Measurements from ENCODE around the gene CUL3. TPM values are rescaled to one million over a fixed set of nuclear protein-coding genes. Genes with fewer than 3 reads are reported as not detected.

Gene CUL3
- total and polyA plus RNA-seq, 2 experiments from 2014 or later = 66.4 to 79.0 TPM

DNA sequence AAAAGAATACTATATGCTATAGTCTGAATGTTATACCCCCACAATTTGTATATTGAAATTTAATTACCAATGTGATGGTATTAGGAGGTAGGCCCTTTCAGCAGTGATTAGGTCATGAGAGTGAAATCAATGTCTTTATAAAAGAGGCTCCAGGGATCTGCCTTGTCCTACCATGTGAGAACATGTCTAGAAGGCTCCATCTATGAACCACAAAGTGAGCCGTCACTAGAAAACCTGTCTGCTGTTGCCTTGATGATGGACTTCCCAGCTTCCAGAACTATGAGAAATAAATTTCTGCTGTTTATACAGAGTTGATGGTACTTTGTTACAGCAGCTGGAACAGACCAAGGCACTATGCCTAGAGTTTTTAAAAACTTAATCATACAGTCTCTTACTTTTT lies 136.9 kb downstream of the CUL3 start:
- WGBS (ENCODE audit: low lambda C conversion rate, missing lambda C conversion rate) = 95% methylated on average over 1 of the region's 1 CpG
- H3K4me3 ChIP-seq = no peak overlapping the region

DNA sequence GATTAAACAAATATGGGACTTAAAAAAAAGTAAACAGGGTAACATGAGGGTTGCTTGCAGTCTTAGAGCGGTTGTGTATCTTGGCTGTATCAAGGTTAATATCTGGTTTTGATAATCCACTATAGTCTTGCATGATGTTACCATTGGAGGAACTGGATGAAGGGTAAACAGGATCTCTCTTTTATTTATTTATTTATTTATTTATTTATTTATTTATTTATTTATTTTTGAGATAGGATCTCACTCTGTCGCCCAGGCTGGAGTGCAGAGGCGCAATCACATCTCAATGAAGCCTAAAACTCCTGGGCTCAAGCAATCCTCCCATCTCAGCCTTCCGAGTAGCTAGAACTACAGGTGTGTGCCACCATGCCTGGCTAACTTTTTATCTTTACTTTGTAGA lies 140.4 kb downstream of the CUL3 start:
- TF ChIP-seq EZH2phosphoT487 (IDR thresholded peaks at IDR 0.05; ENCODE audit: low read depth, severe bottlenecking, unreplicated experiment) (no peak), EZH2 (IDR thresholded peaks at IDR 0.05; ENCODE audit: borderline replicate concordance) (no peak)
- TF ChIP-seq, protein P1, sequence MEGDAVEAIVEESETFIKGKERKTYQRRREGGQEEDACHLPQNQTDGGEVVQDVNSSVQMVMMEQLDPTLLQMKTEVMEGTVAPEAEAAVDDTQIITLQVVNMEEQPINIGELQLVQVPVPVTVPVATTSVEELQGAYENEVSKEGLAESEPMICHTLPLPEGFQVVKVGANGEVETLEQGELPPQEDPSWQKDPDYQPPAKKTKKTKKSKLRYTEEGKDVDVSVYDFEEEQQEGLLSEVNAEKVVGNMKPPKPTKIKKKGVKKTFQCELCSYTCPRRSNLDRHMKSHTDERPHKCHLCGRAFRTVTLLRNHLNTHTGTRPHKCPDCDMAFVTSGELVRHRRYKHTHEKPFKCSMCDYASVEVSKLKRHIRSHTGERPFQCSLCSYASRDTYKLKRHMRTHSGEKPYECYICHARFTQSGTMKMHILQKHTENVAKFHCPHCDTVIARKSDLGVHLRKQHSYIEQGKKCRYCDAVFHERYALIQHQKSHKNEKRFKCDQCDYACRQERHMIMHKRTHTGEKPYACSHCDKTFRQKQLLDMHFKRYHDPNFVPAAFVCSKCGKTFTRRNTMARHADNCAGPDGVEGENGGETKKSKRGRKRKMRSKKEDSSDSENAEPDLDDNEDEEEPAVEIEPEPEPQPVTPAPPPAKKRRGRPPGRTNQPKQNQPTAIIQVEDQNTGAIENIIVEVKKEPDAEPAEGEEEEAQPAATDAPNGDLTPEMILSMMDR (IDR thresholded peaks at IDR 0.05; ENCODE audit: poor library complexity) = no peak
- no peaks in the 10 kb centered on the region for H3K27me3 ChIP-seq
- H3K4me2 ChIP-seq = no peak overlapping the region
- no peak overlapping the region for H3K27ac ChIP-seq
- no peak overlapping the region for H3K4me3 ChIP-seq
- H4K20me1 ChIP-seq (ENCODE audit: insufficient read depth, poor library complexity, severe bottlenecking) = no peaks in the 10 kb centered on the region
- no peak for DNase-seq (ENCODE audit: low spot score)
- no peaks in the 10 kb centered on the region for H3K79me2 ChIP-seq
- H2AFZ ChIP-seq = no peak overlapping the region
- no peaks in the 10 kb centered on the region for H3K4me1 ChIP-seq (ENCODE audit: insufficient read depth)
- WGBS (ENCODE audit: low lambda C conversion rate, missing lambda C conversion rate) = 96% methylated on average over 4 of the region's 4 CpGs
- no peaks in the 10 kb centered on the region for H3K36me3 ChIP-seq (replicated peaks; ENCODE audit: insufficient read depth, low read depth)
- no peaks in the 10 kb centered on the region for H3K9me2 ChIP-seq (replicated peaks; ENCODE audit: insufficient read depth)
- no peaks in the 10 kb centered on the region for H3K9me3 ChIP-seq (ENCODE audit: low read depth)

More for the DNA sequence above, 136.9 kb downstream of the CUL3 start:
- Histone ChIP-seq H2AFZ (no peak overlapping the region), H3K36me3 (replicated peaks; ENCODE audit: insufficient read depth, low read depth) (no peaks in the 10 kb centered on the region), H3K9me3 (ENCODE audit: low read depth) (no peaks in the 10 kb centered on the region), H3K79me2 (no peaks in the 10 kb centered on the region), H3K9me2 (replicated peaks; ENCODE audit: insufficient read depth) (no peaks in the 10 kb centered on the region), H3K4me2 (no peak overlapping the region), H4K20me1 (ENCODE audit: insufficient read depth, poor library complexity, severe bottlenecking) (no peaks in the 10 kb centered on the region), H3K27ac (no peak overlapping the region), H3K4me1 (ENCODE audit: insufficient read depth) (no peaks in the 10 kb centered on the region), H3K27me3 (no peaks in the 10 kb centered on the region)
- TF ChIP-seq, protein P1 (IDR thresholded peaks at IDR 0.05; ENCODE audit: poor library complexity) = no peak
- no peak for TF ChIP-seq EZH2phosphoT487 (IDR thresholded peaks at IDR 0.05; ENCODE audit: low read depth, severe bottlenecking, unreplicated experiment)
- no peak for DNase-seq (ENCODE audit: low spot score)

DNA sequence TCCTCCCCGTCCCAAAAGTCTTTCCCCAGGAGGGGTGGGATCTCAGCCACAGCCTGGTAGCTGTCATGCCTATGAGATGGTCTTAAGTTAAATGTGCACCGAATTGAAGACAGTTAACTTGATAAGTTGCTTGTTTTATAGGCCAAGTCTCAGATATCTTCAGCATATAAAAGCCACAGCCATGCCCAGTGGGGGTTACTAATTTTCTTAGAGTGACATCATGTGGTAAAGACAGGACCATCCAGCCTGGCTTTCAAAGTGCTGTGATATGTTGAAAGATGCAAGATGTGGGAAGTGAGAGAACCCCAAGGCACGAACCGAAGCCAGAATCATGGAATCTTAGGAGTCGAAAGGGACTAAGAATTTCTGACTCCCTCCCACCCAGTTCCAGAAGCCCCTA lies 141.1 kb downstream of the CUL3 start:
- H3K9me3 ChIP-seq (ENCODE audit: low read depth) = no peaks in the 10 kb centered on the region
- H2AFZ ChIP-seq = no peak overlapping the region
- no peaks in the 10 kb centered on the region for H4K20me1 ChIP-seq (ENCODE audit: insufficient read depth, poor library complexity, severe bottlenecking)
- H3K27ac ChIP-seq = no peak overlapping the region
- 45% methylated on average over 5 of the region's 5 CpGs for WGBS (ENCODE audit: low lambda C conversion rate, missing lambda C conversion rate)
- H3K4me3 ChIP-seq = no peak overlapping the region
- no peaks in the 10 kb centered on the region for H3K27me3 ChIP-seq
- H3K4me1 ChIP-seq (ENCODE audit: insufficient read depth) = no peaks in the 10 kb centered on the region
- H3K36me3 ChIP-seq (replicated peaks; ENCODE audit: insufficient read depth, low read depth) = no peaks in the 10 kb centered on the region
- no peaks in the 10 kb centered on the region for H3K79me2 ChIP-seq
- no peak for DNase-seq (ENCODE audit: low spot score)
- no peaks in the 10 kb centered on the region for H3K9me2 ChIP-seq (replicated peaks; ENCODE audit: insufficient read depth)
- no peak for TF ChIP-seq EZH2 (IDR thresholded peaks at IDR 0.05; ENCODE audit: borderline replicate concordance)
- no peak for TF ChIP-seq EZH2phosphoT487 (IDR thresholded peaks at IDR 0.05; ENCODE audit: low read depth, severe bottlenecking, unreplicated experiment)
- TF ChIP-seq, protein P1 (IDR thresholded peaks at IDR 0.05; ENCODE audit: poor library complexity) = no peak
- H3K4me2 ChIP-seq = no peak overlapping the region

All from hepatocyte (in vitro differentiated cells).